ENCODE data around the gene HSCB. TPM values are rescaled to one million over a fixed set of nuclear protein-coding genes. Genes with fewer than 3 reads are reported as not detected.

HSCB gene
- total RNA-seq, 1 experiment from 2014 or later = 19.2 TPM

GRCh38 chr22:28772633-28773460, 31.0 kb downstream of the HSCB start, which contains the start of gene CCDC117:
CCDC117 (plus strand) TSS chr22:28772695; CDS start chr22:28772850, 155 bp downstream.
- peak; percentile 90 for ATAC-seq
- peak; percentile 94 for DNase-seq (ENCODE audit: low spot score)
- CTCF ChIA-PET = interaction anchor here (0.6 to 1.3 kb wide), 6 partner anchors 12 to 520 kb away, joined by 3 to 4 read pairs (median 3); partner anchors contain the start of gene CHEK2
- H3K36me3 Mint-ChIP-seq = peaks cover 30% of the 10 kb centered on the region
- H3K4me1 Mint-ChIP-seq = peaks cover 13% of the 10 kb centered on the region
- peak within 1 kb of the TSS; percentile 95 for H3K4me3 Mint-ChIP-seq
- POLR2A ChIA-PET = interaction anchor here (0.8 to 1.6 kb wide), 4 partner anchors 12 to 153 kb away, joined by 3 to 13 read pairs (median 4); partner anchors contain the start of genes CHEK2, HSCB and XBP1
- peaks cover 14% of the 10 kb centered on the region for H3K9me3 Mint-ChIP-seq
- peak within 1 kb of the TSS; percentile 96 for H3K27ac Mint-ChIP-seq
- no peaks in the 10 kb centered on the region for H3K27me3 Mint-ChIP-seq (ENCODE audit: low read depth)
- TF ChIP-seq PREB (CRISPR knock-in tag; IDR thresholded peaks at IDR 0.05; ENCODE audit: borderline replicate concordance) (0 out of 2 replicates have a peak, but pooled peaks have one; percentile 39), ATF6 (CRISPR knock-in tag; IDR thresholded peaks at IDR 0.05) (no peak), KAT7 (CRISPR knock-in tag; IDR thresholded peaks at IDR 0.05; ENCODE audit: borderline replicate concordance) (peak; percentile 73; the same call in 1 of the 2 replicates), NR2C2 (CRISPR knock-in tag; IDR thresholded peaks at IDR 0.05) (no peak), RELA (CRISPR knock-in tag; IDR thresholded peaks at IDR 0.05; ENCODE audit: borderline replicate concordance) (no peak), E2F5 (CRISPR knock-in tag; IDR thresholded peaks at IDR 0.05) (no peak), TEAD4 (CRISPR knock-in tag; IDR thresholded peaks at IDR 0.05) (no peak), FOXJ3 (CRISPR knock-in tag; IDR thresholded peaks at IDR 0.05; ENCODE audit: borderline replicate concordance) (no peak), ESRRA (CRISPR knock-in tag; IDR thresholded peaks at IDR 0.05; ENCODE audit: borderline replicate concordance) (peak; percentile 79; the same call in 1 of the 2 replicates), SP1 (CRISPR knock-in tag; conservative IDR thresholded peaks at IDR 0.05) (peak; percentile 60; the same call in 1 of the 2 replicates), JAZF1 (CRISPR knock-in tag; IDR thresholded peaks at IDR 0.05) (no peak), FOXK1 (CRISPR knock-in tag; IDR thresholded peaks at IDR 0.05) (peak; percentile 97), MYBL2 (CRISPR knock-in tag; IDR thresholded peaks at IDR 0.05) (0 out of 2 replicates have a peak, but pooled peaks have one; percentile 42), PRRX2 (CRISPR knock-in tag; IDR thresholded peaks at IDR 0.05) (no peak), ATF2 (CRISPR knock-in tag; IDR thresholded peaks at IDR 0.05; ENCODE audit: borderline replicate concordance, low read depth) (no peak), ERG (CRISPR knock-in tag; IDR thresholded peaks at IDR 0.05) (no peak), USF1 (CRISPR knock-in tag; IDR thresholded peaks at IDR 0.05) (no peak), ZNF425 (CRISPR knock-in tag; conservative IDR thresholded peaks at IDR 0.05) (no peak), ZNF423 (CRISPR knock-in tag; IDR thresholded peaks at IDR 0.05) (no peak), ZNF281 (CRISPR knock-in tag; IDR thresholded peaks at IDR 0.05) (no peak), HMGA2 (CRISPR knock-in tag; IDR thresholded peaks at IDR 0.05) (no peak)
